Astrocyte (in vitro differentiated cells and primary cell): ENCODE data around the gene GMPS.

Source experiments
- CTCF ChIP-seq: IDR thresholded peaks from 2 replicates; pipeline ENCODE4 v1.5.1; 2011; ENCODE audit warnings: low read depth, mild to moderate bottlenecking, inconsistent platforms, low read length, moderate library complexity; ENCODE audit not compliant: insufficient read depth
- EZH2 ChIP-seq: IDR thresholded peaks from 2 replicates; pipeline ENCODE4 v1.6.1; 2012; ENCODE audit warnings: mild to moderate bottlenecking, low read length, inconsistent platforms; ENCODE audit not compliant: insufficient read depth

GRCh38 chr3:155908605-155909004 is 38.2 kb downstream of the GMPS start:
- no peak for TF ChIP-seq CTCF
- no peak for TF ChIP-seq EZH2
